ENCODE measurements around the gene YEATS4. TPM values are rescaled to one million over a fixed set of nuclear protein-coding genes. Genes with fewer than 3 reads are reported as not detected.

The YEATS4 gene
- total and polyA plus RNA-seq, 4 donors: 12.0 to 15.0 (median 14.1) TPM

GRCh38 chr12:69329669-69330428, 29.7 kb upstream of the YEATS4 start:
- Histone ChIP-seq H3K27me3 (ENCODE audit: control insufficient read depth in 3 of 3, insufficient read depth in 3 of 3, low read length in 2 of 3) (peaks cover 0 to 21% (median 6%) of the 10 kb centered on the region in 3 donors), H3K9me3 (ENCODE audit: control insufficient read depth in 4 of 4, insufficient read depth in 3 of 4, low read length in 3 of 4) (no peaks in the 10 kb centered on the region), H3K4me1 (ENCODE audit: control insufficient read depth in 5 of 5, insufficient read depth in 5 of 5, low read length in 5 of 5) (peaks cover 0 to 10% (median 0%) of the 10 kb centered on the region in 5 donors), H3K27ac (ENCODE audit: low read depth in 1 of 2, low read length in 1 of 2) (no peak overlapping the region), H3K9ac (ENCODE audit: insufficient read depth in 1 of 2, low read length in 2 of 2) (no peak overlapping the region), H3K36me3 (ENCODE audit: control insufficient read depth in 4 of 4, insufficient read depth in 4 of 4, low read length in 4 of 4) (no peaks in the 10 kb centered on the region), H3K4me3 (no peak overlapping the region)
- peak in 1 of 3 donors; percentile 11 for DNase-seq
- TF ChIP-seq CTCF (IDR thresholded peaks at IDR 0.05; ENCODE audit: control extremely low read depth, extremely low read depth): no peak
- no peak for ATAC-seq (ENCODE audit: insufficient read depth, low FRiP score)
- WGBS, 2 donors: 24 to 36% methylated on average over 8 of the region's 8 CpGs

GRCh38 chr12:69330475-69331473, 28.8 kb upstream of the YEATS4 start:
- DNase-seq: peak; percentile 14 to 48 (median 43)
- TF ChIP-seq CTCF (IDR thresholded peaks at IDR 0.05; ENCODE audit: control extremely low read depth, extremely low read depth): no peak
- H3K27ac ChIP-seq (ENCODE audit: low read depth in 1 of 2, low read length in 1 of 2): peak overlapping the region in 1 of 2 donors; percentile 48
- peak; percentile 64 for ATAC-seq (ENCODE audit: insufficient read depth, low FRiP score)
- H3K9ac ChIP-seq (ENCODE audit: insufficient read depth in 1 of 2, low read length in 2 of 2): peak overlapping the region in 1 of 2 donors; percentile 56
- 5% methylated on average over 18 of the region's 18 CpGs for WGBS, 2 donors
- peak overlapping the region; percentile 37 for H3K4me3 ChIP-seq
- H3K9me3 ChIP-seq (ENCODE audit: control insufficient read depth in 4 of 4, insufficient read depth in 3 of 4, low read length in 3 of 4): no peaks in the 10 kb centered on the region
- peaks cover 0 to 10% (median 0%) of the 10 kb centered on the region in 5 donors for H3K4me1 ChIP-seq (ENCODE audit: control insufficient read depth in 5 of 5, insufficient read depth in 5 of 5, low read length in 5 of 5)
- no peaks in the 10 kb centered on the region for H3K36me3 ChIP-seq (ENCODE audit: control insufficient read depth in 4 of 4, insufficient read depth in 4 of 4, low read length in 4 of 4)
- peaks cover 0 to 21% (median 6%) of the 10 kb centered on the region in 3 donors for H3K27me3 ChIP-seq (ENCODE audit: control insufficient read depth in 3 of 3, insufficient read depth in 3 of 3, low read length in 2 of 3)

- WGBS, 2 donors: 14% methylated on average over 7 of the region's 7 CpGs
- peaks cover 0 to 21% (median 6%) of the 10 kb centered on the region in 3 donors for H3K27me3 ChIP-seq (ENCODE audit: control insufficient read depth in 3 of 3, insufficient read depth in 3 of 3, low read length in 2 of 3)
- no peaks in the 10 kb centered on the region for H3K9me3 ChIP-seq (ENCODE audit: control insufficient read depth in 4 of 4, insufficient read depth in 3 of 4, low read length in 3 of 4)
- no peaks in the 10 kb centered on the region for H3K36me3 ChIP-seq (ENCODE audit: control insufficient read depth in 4 of 4, insufficient read depth in 4 of 4, low read length in 4 of 4)
- no peak for TF ChIP-seq CTCF (IDR thresholded peaks at IDR 0.05; ENCODE audit: control extremely low read depth, extremely low read depth)
- DNase-seq (peak in 2 of 3 donors; percentile 11 to 16), ATAC-seq (ENCODE audit: insufficient read depth, low FRiP score) (no peak)
- no peak overlapping the region for H3K4me3 ChIP-seq
- H3K9ac ChIP-seq (ENCODE audit: insufficient read depth in 1 of 2, low read length in 2 of 2): peak overlapping the region in 1 of 2 donors; percentile 56
- peak overlapping the region in 1 of 2 donors; percentile 48 for H3K27ac ChIP-seq (ENCODE audit: low read depth in 1 of 2, low read length in 1 of 2)
- peaks cover 0 to 10% (median 0%) of the 10 kb centered on the region in 5 donors for H3K4me1 ChIP-seq (ENCODE audit: control insufficient read depth in 5 of 5, insufficient read depth in 5 of 5, low read length in 5 of 5)
These were observed 28.0 kb upstream of the YEATS4 start for GRCh38 chr12:69331519-69331908.

All from lung (tissue), 12 donors.